Stimulated activated CD8-positive, alpha-beta memory T cell treated with anti-CD3 and anti-CD28 coated beads, Interleukin-7, amount 100 ng/mL, for 1 hour (primary cell): ENCODE measurements around the gene SDR39U1.
"Not testable (repeated sequence)": the region's sequence is repeated elsewhere in the genome, so short reads cannot be mapped to it uniquely, and the experiment has no call there.

Experiments used
- DNase-seq, 2 donors: peaks; one replicate each; pipeline ENCODE4 v3.0.0-alpha.2; 2020; ENCODE audit warnings: low read depth in 2 of 2

Gene SDR39U1

GRCh38 chr14:24442240-24443052 is at the start of gene SDR39U1:
SDR39U1 (minus strand) TSS chr14:24442776; CDS start chr14:24442769, 7 bp downstream.
- DNase-seq: peak; percentile 85 to 90

- DNase-seq: not testable (repeated sequence)
Measured at GRCh38 chr14:24491586-24492408, 49.2 kb upstream of the SDR39U1 start.

GRCh38 chr14:24483604-24484252 is 41.2 kb upstream of the SDR39U1 start:
- DNase-seq: no peak

- DNase-seq: not testable (repeated sequence)
Measured at GRCh38 chr14:24482699-24483303, 40.2 kb upstream of the SDR39U1 start.

- DNase-seq: peak in 1 of 2 donors; percentile 7
Measured at GRCh38 chr14:24481622-24482324, 39.2 kb upstream of the SDR39U1 start.

GRCh38 chr14:24479999-24480398 is 37.4 kb upstream of the SDR39U1 start:
- not testable (repeated sequence) for DNase-seq

- no peak for DNase-seq
Measured at GRCh38 chr14:24475261-24475660, 32.7 kb upstream of the SDR39U1 start.

- no peak for DNase-seq
Measured at GRCh38 chr14:24473211-24473610, 30.6 kb upstream of the SDR39U1 start.

- not testable (repeated sequence) for DNase-seq
Measured at GRCh38 chr14:24470450-24470849, 27.9 kb upstream of the SDR39U1 start.

GRCh38 chr14:24465805-24466204 is 23.2 kb upstream of the SDR39U1 start:
- no peak for DNase-seq

GRCh38 chr14:24465368-24465767 is 22.8 kb upstream of the SDR39U1 start:
- DNase-seq: no peak

GRCh38 chr14:24463884-24464785 is 21.6 kb upstream of the SDR39U1 start:
- DNase-seq: no peak

GRCh38 chr14:24463017-24463883 is 20.7 kb upstream of the SDR39U1 start:
- DNase-seq: no peak

- no peak for DNase-seq
Measured at GRCh38 chr14:24461336-24461735, 18.8 kb upstream of the SDR39U1 start.

GRCh38 chr14:24459331-24459730 is 16.8 kb upstream of the SDR39U1 start:
- no peak for DNase-seq

- no peak for DNase-seq
Measured at GRCh38 chr14:24458736-24459135, 16.2 kb upstream of the SDR39U1 start.

- DNase-seq: no peak
Measured at GRCh38 chr14:24456980-24457379, 14.4 kb upstream of the SDR39U1 start.

- not testable (repeated sequence) for DNase-seq
Measured at GRCh38 chr14:24450828-24451227, 8.3 kb upstream of the SDR39U1 start.

GRCh38 chr14:24443053-24443665 is 583 bp upstream of the SDR39U1 start:
- DNase-seq: no peak
